ENCODE results near the gene NIPSNAP2.

GRCh38 chr7:55964261-55965099 lies at the start of gene NIPSNAP2:
- TF ChIP-seq CTCF (IDR thresholded peaks at IDR 0.05; ENCODE audit: low read depth, low read length): peak; percentile 21
- peak; percentile 82 for TF ChIP-seq POLR2A (IDR thresholded peaks at IDR 0.05; ENCODE audit: extremely low read depth, insufficient read length)

Measured in NB4 (cell line).